Measurements from ENCODE around the gene CHERP. TPM values are rescaled to one million over a fixed set of nuclear protein-coding genes. Genes with fewer than 3 reads are reported as not detected.
"Not testable (repeated sequence)": the region's sequence is repeated elsewhere in the genome, so short reads cannot be mapped to it uniquely, and the experiment has no call there.

Gene CHERP
- total and polyA plus RNA-seq, 2 of the 4 experiments (the other 2 are of a cell fraction) = 0.54 to 13.5 TPM

DNA sequence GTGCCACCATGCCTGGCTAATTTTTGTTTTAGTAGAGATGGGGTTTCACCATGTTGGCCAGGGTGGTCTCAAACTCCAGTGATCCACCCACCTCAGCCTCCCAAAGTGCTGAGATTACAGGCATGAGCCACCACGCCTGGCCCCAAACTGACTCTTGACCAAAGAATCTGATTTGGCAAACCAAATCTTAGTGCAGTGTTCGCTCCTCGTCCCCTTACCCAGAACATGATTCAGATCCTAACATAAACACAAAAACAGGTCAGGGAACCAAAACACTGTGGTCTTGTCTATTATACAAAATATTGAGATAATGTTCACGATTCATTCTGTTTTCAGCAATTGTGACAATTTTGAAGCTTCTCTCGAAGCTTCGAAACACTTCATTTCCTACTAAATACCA, 9.7 kb upstream of the CHERP start:
- BruUV-seq (replicated peaks); H4K91ac ChIP-seq (ENCODE audit: insufficient read depth, low read depth, low read length); POLR2A ChIA-PET (ENCODE audit: unreplicated experiment); CTCF ChIA-PET; H3K56ac ChIP-seq (ENCODE audit: extremely low read depth, insufficient read depth, low read length); H4K5ac ChIP-seq (ENCODE audit: low read depth, low read length); H3K4me1 ChIP-seq (ENCODE audit: control insufficient read depth, insufficient read depth, low read length); H2AFZ ChIP-seq (replicated peaks; ENCODE audit: low read length, poor library complexity); H3K14ac ChIP-seq (replicated peaks; ENCODE audit: low read depth, low read length); H3K4me2 ChIP-seq (ENCODE audit: low read depth, low read length); H3K23ac ChIP-seq (ENCODE audit: low read depth, low read length); H2BK120ac ChIP-seq (ENCODE audit: low read depth, low read length); H3K4ac ChIP-seq (ENCODE audit: low read depth, low read length); H3K27ac ChIP-seq (ENCODE audit: insufficient read depth, low read length); H2BK15ac ChIP-seq (ENCODE audit: low read depth, low read length); H2AK9ac ChIP-seq (replicated peaks; ENCODE audit: low read depth, low read length, poor library complexity); H2BK20ac ChIP-seq (ENCODE audit: low read depth, low read length); H3K27me3 ChIP-seq (ENCODE audit: control insufficient read depth, insufficient read depth, low read length); H3K18ac ChIP-seq (ENCODE audit: low read depth, low read length); H4K8ac ChIP-seq (ENCODE audit: low read depth in 2 of 2, low read length in 2 of 2); in situ Hi-C loops (cut with MboI; ENCODE audit: low sequenced_read_pairs); intact Hi-C loops (cut with micrococcal nuclease); H3K9ac ChIP-seq (ENCODE audit: low read depth, low read length); H2BK5ac ChIP-seq (ENCODE audit: low read depth, low read length, poor library complexity, severe bottlenecking); H3K9me3 ChIP-seq (ENCODE audit: control insufficient read depth, insufficient read depth, low read length); H2AK5ac ChIP-seq (ENCODE audit: low read depth, low read length); H3K9me1 ChIP-seq (ENCODE audit: insufficient read depth, low read length); H3K4me3 ChIP-seq (ENCODE audit: insufficient read depth, low read depth, low read length); dilution Hi-C loops (cut with HindIII; ENCODE audit: low sequenced_read_pairs, unreplicated experiment): not testable (repeated sequence)
- no CpG with 5 or more reads among the region's 6 CpGs for WGBS, 2 experiments (ENCODE audit: extremely low coverage in 2 of 2, insufficient read length in 1 of 2)
- peak; percentile 62 for DNase-seq
- ATAC-seq (ENCODE audit: low read depth) = peak; percentile 75
- peaks cover 36% of the 10 kb centered on the region for H3K36me3 ChIP-seq (ENCODE audit: control insufficient read depth, insufficient read depth, low read length)
- peaks cover 17% of the 10 kb centered on the region; the same call in 1 of the 2 replicates for H4K20me1 ChIP-seq (ENCODE audit: insufficient read depth, low read length)
- peaks cover 17 to 48% of the 10 kb centered on the region in 2 experiments for H3K79me1 ChIP-seq (ENCODE audit: low read depth in 1 of 2, low read length in 2 of 2)
